ENCODE results near the gene ALDH1A3.

DNA sequence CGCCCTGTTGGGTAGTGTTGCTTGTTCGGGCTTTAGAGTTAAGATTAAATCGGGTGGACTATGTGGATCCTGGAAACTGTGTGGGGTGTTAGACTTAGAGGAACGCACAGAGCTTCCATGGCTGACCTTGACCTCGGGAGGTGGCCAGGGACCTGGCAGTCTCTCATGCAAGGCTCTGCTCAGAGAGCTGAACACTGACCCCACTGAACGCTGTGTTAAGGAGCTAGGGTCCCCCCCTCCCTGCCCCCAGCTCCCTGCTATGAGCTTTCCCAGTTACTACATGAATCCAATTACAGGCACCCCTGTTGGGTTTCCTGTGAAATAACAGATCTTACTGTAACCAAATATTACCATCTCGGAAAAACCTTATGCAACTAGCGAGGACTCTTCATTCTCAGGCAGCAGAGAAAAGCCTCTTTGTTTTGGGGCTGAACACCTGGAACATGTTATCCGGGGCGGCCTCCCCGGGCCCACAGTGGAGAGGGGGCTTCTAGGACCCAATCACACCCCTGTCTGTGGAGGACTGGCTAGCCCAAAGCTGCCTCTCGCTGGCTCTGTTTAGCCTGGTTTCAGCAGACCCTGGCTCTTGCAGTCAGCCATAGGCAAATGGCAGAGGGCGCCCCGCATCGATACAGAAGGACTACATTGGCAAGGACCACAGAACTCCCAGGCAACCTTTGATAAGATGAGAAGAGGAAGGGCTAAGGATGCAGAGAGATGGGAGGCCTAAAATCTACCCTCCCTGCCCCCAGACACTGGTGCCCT, 25.8 kb upstream of the ALDH1A3 start:
- TF ChIP-seq TCF12 (IDR thresholded peaks at IDR 0.05), result no peak
- TF ChIP-seq, protein P1, sequence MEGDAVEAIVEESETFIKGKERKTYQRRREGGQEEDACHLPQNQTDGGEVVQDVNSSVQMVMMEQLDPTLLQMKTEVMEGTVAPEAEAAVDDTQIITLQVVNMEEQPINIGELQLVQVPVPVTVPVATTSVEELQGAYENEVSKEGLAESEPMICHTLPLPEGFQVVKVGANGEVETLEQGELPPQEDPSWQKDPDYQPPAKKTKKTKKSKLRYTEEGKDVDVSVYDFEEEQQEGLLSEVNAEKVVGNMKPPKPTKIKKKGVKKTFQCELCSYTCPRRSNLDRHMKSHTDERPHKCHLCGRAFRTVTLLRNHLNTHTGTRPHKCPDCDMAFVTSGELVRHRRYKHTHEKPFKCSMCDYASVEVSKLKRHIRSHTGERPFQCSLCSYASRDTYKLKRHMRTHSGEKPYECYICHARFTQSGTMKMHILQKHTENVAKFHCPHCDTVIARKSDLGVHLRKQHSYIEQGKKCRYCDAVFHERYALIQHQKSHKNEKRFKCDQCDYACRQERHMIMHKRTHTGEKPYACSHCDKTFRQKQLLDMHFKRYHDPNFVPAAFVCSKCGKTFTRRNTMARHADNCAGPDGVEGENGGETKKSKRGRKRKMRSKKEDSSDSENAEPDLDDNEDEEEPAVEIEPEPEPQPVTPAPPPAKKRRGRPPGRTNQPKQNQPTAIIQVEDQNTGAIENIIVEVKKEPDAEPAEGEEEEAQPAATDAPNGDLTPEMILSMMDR (IDR thresholded peaks at IDR 0.05), result no peak
